GM23248 (cell line): ENCODE data around the gene EPGN. TPM values are rescaled to one million over a fixed set of nuclear protein-coding genes. Genes with fewer than 3 reads are reported as not detected.
A peak's percentile ranks its signal among the peaks of the same experiment; 100 is the strongest.

Experiments used
- DNase-seq: peaks from one replicate; pipeline ENCODE4 v3.0.0-alpha.2; 2015
- H2AFZ ChIP-seq: fragments of 200-600 bp; sonication (generic); 2 replicates; pipeline ENCODE4 v1.6.1; 2016; ENCODE audit warnings: antibody characterized with exemption
- H3F3A ChIP-seq: fragments of 200-600 bp; sonication (generic); 2 replicates; pipeline ENCODE4 v1.6.1; 2016; ENCODE audit warnings: mild to moderate bottlenecking, antibody characterized with exemption, mixed run types; ENCODE audit not compliant: insufficient read depth
- H3K27ac ChIP-seq: fragments of 200-600 bp; sonication (generic); 2 replicates; pipeline ENCODE4 v1.5.1; 2016; ENCODE audit warnings: mild to moderate bottlenecking
- H3K27me3 ChIP-seq: fragments of 200-600 bp; sonication (generic); replicated peaks from 2 replicates; pipeline ENCODE4 v1.6.1; 2016; ENCODE audit warnings: mild to moderate bottlenecking; ENCODE audit not compliant: insufficient read depth
- H3K36me3 ChIP-seq: fragments of 200-600 bp; sonication (generic); 2 replicates; pipeline ENCODE4 v1.6.1; 2016; ENCODE audit warnings: low read depth, mild to moderate bottlenecking
- H3K4me1 ChIP-seq: fragments of 200-600 bp; sonication (generic); 2 replicates; pipeline ENCODE4 v1.6.1; 2016; ENCODE audit warnings: mild to moderate bottlenecking; ENCODE audit not compliant: insufficient read depth
- H3K4me2 ChIP-seq: fragments of 200-600 bp; sonication (generic); one replicate; pipeline ENCODE4 v1.6.1; 2016; ENCODE audit warnings: mild to moderate bottlenecking; ENCODE audit not compliant: unreplicated experiment
- H3K4me3 ChIP-seq: fragments of 200-600 bp; sonication (generic); 2 replicates; pipeline ENCODE4 v1.5.1; 2016; ENCODE audit warnings: mild to moderate bottlenecking
- H3K79me2 ChIP-seq: fragments of 200-600 bp; sonication (generic); 2 replicates; pipeline ENCODE4 v1.6.1; 2016; ENCODE audit warnings: mild to moderate bottlenecking; ENCODE audit not compliant: insufficient read depth
- H3K9ac ChIP-seq: fragments of 200-600 bp; sonication (generic); 2 replicates; pipeline ENCODE4 v1.6.1; 2016; ENCODE audit warnings: mild to moderate bottlenecking
- H3K9me2 ChIP-seq: fragments of 200-600 bp; sonication (generic); 2 replicates; pipeline ENCODE4 v1.6.1; 2016; ENCODE audit warnings: mixed run types, mild to moderate bottlenecking, moderate library complexity; ENCODE audit not compliant: insufficient read depth
- H3K9me3 ChIP-seq: fragments of 200-600 bp; sonication (generic); one replicate; pipeline ENCODE4 v1.6.1; 2017; ENCODE audit warnings: low read depth
- H4K20me1 ChIP-seq: fragments of 200-600 bp; sonication (generic); 2 replicates; pipeline ENCODE4 v1.6.0; 2016; ENCODE audit not compliant: insufficient read depth
- EZH2 ChIP-seq: fragments of 200-600 bp; sonication (generic); IDR thresholded peaks from 2 replicates; pipeline ENCODE4 v1.6.1; 2018; ENCODE audit warnings: antibody characterized with exemption, mild to moderate bottlenecking; ENCODE audit not compliant: insufficient read depth, poor library complexity, severe bottlenecking
- EZH2phosphoT487 ChIP-seq: fragments of 200-600 bp; sonication (generic); IDR thresholded peaks from 2 replicates; pipeline ENCODE4 v1.6.1; 2018; ENCODE audit warnings: antibody characterized with exemption, moderate library complexity, mild to moderate bottlenecking, low read depth; ENCODE audit not compliant: insufficient read depth
- WGBS, 2 experiments: methylation state at CpG; one replicate each; pipeline ENCODE4 v1.1.6; 2015 to 2017; ENCODE audit warnings: low lambda C conversion rate in 2 of 2, low coverage in 1 of 2; ENCODE audit errors: missing lambda C conversion rate in 2 of 2; 5-methylcytosine and 5-hydroxymethylcytosine counted together
- in situ Hi-C: fragments of 300-500 bp; cut with MboI; formaldehyde crosslinking; loops from 2 replicates; pipeline ENCODE4 v1.15.0; 2020
- polyA plus RNA-seq: library from polyadenylated mRNA; unstranded; fragments of >200 nt; fragmentation: Nextera tagmentation; extraction: Ambion mirVana; gene quantifications from 2 replicates; pipeline ENCODE4 v1.2.1, GENCODE V29; 2016
- total RNA-seq: library from RNA; depleted of rRNA; stranded (reverse); fragments of >200 nt; shearing (Covaris generic); gene quantifications from 2 replicates; pipeline ENCODE4 v1.2.3, GENCODE V29; 2014; rRNA removed

Gene EPGN
- total and polyA plus RNA-seq, 2 experiments from 2014 or later: 0.46 to 0.86 TPM

DNA sequence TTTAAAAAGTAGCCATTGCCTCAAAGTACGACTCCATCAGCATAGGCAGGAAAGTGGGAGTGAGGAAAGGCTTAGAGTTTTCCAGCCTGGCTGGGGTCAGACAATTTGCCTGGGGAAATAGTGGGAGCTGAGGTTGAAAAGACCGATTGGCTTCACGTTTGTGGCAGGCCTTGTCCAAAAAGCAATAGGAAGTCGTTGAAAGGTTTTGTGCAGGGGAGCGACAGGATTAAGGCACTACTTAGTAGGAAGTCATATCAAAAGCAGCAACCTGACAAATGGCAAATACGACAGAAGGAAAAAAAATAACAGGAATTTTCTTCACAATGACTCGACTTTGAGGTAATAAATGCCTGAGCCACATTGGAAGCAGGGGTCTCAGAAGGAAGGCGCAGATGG is 56.0 kb downstream of the EPGN start:
- H3K9ac ChIP-seq: peak overlapping the region; percentile 64; the same call in 1 of the 2 replicates
- no peak for DNase-seq
- H3F3A ChIP-seq: no peaks in the 10 kb centered on the region
- WGBS, 2 experiments: 33 to 37% methylated on average over 8 of the region's 8 CpGs
- peak overlapping the region; percentile 79 for H3K4me3 ChIP-seq
- no peaks in the 10 kb centered on the region for H3K79me2 ChIP-seq
- 0 out of 2 replicates have a peak overlapping the region, but pooled peaks have one; percentile 7 for H3K27ac ChIP-seq
- H4K20me1 ChIP-seq: no peaks in the 10 kb centered on the region
- in situ Hi-C loops: no loop called here
- no peaks in the 10 kb centered on the region for H3K4me1 ChIP-seq
- H3K9me3 ChIP-seq: no peaks in the 10 kb centered on the region
- TF ChIP-seq EZH2phosphoT487 (no peak), EZH2 (no peak)
- no peaks in the 10 kb centered on the region for H3K27me3 ChIP-seq
- no peaks in the 10 kb centered on the region for H3K36me3 ChIP-seq
- H3K4me2 ChIP-seq: peak overlapping the region; percentile 79
- no peaks in the 10 kb centered on the region for H3K9me2 ChIP-seq
- peak overlapping the region; percentile 87 for H2AFZ ChIP-seq

DNA sequence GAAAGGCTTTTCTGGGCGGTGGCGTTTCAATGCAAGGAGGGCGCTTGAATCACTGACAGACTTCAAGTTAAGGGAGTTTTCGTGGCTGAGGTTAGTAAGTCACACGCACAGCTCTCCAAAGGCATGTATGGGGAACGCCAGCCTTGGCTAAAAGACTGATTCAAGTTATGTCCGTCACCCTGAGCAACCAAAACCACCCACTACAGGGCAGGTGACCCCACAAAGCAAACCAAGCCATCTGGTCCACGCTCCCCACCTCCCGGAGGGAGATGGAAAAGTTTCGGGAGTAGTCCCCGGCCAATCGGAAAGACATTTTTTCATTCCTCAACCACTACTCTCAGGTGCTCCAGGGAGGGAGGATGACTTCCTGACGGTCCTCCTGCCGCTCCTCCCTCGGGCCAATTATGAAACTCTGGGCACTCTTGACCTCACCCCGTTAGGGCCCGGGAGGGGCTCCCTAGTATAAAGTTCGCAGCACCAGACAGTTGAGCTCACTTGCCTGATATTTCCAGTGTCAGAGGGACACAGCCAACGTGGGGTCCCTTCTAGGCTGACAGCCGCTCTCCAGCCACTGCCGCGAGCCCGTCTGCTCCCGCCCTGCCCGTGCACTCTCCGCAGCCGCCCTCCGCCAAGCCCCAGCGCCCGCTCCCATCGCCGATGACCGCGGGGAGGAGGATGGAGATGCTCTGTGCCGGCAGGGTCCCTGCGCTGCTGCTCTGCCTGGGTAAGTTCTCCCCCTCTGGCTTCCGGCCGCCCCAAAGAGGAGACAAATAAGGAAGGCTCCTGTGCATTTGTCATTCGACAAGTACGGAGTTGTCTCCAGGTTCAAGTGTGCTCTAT is 56.6 kb downstream of the EPGN start, which contains the start of gene EREG:
TSS of gene EREG (plus strand) at position 494 of the 840 bp plus-strand sequence. CDS start at position 658, 164 bp downstream.
- in situ Hi-C loops: no loop called here
- WGBS, 2 experiments: 4 to 7% methylated on average over 40 of the region's 40 CpGs
- peak within 1 kb of the TSS; percentile 64 for H3K9ac ChIP-seq

DNA sequence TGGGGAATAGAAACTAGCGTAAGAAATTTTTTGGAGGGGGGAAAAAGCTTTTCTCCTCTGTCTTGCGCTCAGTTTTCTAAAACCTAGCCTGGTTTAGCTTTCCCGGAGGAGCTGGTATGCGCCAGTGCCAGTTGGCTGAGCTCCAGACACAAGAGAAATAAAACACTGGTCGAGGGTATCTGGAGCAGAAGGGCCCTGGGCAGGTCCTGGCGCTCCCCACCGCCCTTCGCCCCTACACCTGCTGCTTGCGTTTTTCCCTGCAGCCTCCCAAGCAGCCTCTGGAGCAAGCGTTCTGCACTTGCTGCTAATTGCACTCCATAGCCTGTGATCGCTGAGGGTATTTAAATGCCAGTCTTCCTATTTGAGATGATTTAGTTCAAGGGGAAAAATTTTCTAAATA is 57.5 kb downstream of the EPGN start:
- peak overlapping the region; percentile 79 for H3K4me2 ChIP-seq
- no peaks in the 10 kb centered on the region for H3K27me3 ChIP-seq
- H3K9ac ChIP-seq: peak overlapping the region; percentile 64
- H3K9me3 ChIP-seq: no peaks in the 10 kb centered on the region
- H3K79me2 ChIP-seq: no peaks in the 10 kb centered on the region
- H3K4me3 ChIP-seq: peak overlapping the region; percentile 79
- no peaks in the 10 kb centered on the region for H3K9me2 ChIP-seq
- DNase-seq: peak; percentile 23
- no peak overlapping the region for H3K27ac ChIP-seq
- H2AFZ ChIP-seq: peak overlapping the region; percentile 87
- no peaks in the 10 kb centered on the region for H3K36me3 ChIP-seq
- in situ Hi-C loops: no loop called here
- TF ChIP-seq EZH2 (no peak), EZH2phosphoT487 (no peak)
- H3K4me1 ChIP-seq: no peaks in the 10 kb centered on the region
- WGBS, 2 experiments: 13 to 15% methylated on average over 11 of the region's 11 CpGs
- no peaks in the 10 kb centered on the region for H4K20me1 ChIP-seq
- no peaks in the 10 kb centered on the region for H3F3A ChIP-seq

More for the DNA sequence above, 56.6 kb downstream of the EPGN start, which contains the start of gene EREG:
- Histone ChIP-seq H3K36me3 (no peaks in the 10 kb centered on the region), H3F3A (no peaks in the 10 kb centered on the region), H3K4me2 (peak within 1 kb of the TSS; percentile 79), H2AFZ (peak within 1 kb of the TSS; percentile 87), H3K27me3 (no peaks in the 10 kb centered on the region), H4K20me1 (no peaks in the 10 kb centered on the region), H3K9me3 (no peaks in the 10 kb centered on the region), H3K4me1 (no peaks in the 10 kb centered on the region), H3K79me2 (no peaks in the 10 kb centered on the region), H3K4me3 (peak within 1 kb of the TSS; percentile 79), H3K9me2 (no peaks in the 10 kb centered on the region), H3K27ac (peak within 1 kb of the TSS; percentile 7; the same call in 1 of the 2 replicates)
- no peak for TF ChIP-seq EZH2phosphoT487
- TF ChIP-seq EZH2: no peak
- DNase-seq: peak; percentile 77

Other genes starting within 250 kb of the EPGN start
- 2.4 and 6.7 TPM in 2 replicates for gene CXCL2, start 209.3 kb upstream of the EPGN start, total RNA-seq
- 6.0 TPM in 2 replicates for gene CXCL2, start 209.3 kb upstream of the EPGN start, polyA plus RNA-seq
- gene MTHFD2L, start 150.4 kb upstream of the EPGN start, total RNA-seq: 6.3 and 10.7 TPM in 2 replicates
- 7.9 and 9.0 TPM in 2 replicates for gene MTHFD2L, start 150.4 kb upstream of the EPGN start, polyA plus RNA-seq
- gene EREG, start 56.7 kb downstream of the EPGN start, total RNA-seq: 4.2 and 4.4 TPM in 2 replicates
- 1.6 and 1.8 TPM in 2 replicates for gene EREG, start 56.7 kb downstream of the EPGN start, polyA plus RNA-seq
- 0.97 TPM in 1 of 2 replicates, not detected in the other for gene AREG, start 136.7 kb downstream of the EPGN start, total RNA-seq
- 0.56 and 0.76 TPM in 2 replicates for gene AREG, start 136.7 kb downstream of the EPGN start, polyA plus RNA-seq